Kidney capillary endothelial cell (primary cell): ENCODE measurements around the gene PROX1.

ENCODE experiments used
- DNase-seq: peaks from one replicate; pipeline ENCODE4 v3.0.0-alpha.2; 2018; ENCODE audit warnings: low spot score

PROX1 gene

DNA sequence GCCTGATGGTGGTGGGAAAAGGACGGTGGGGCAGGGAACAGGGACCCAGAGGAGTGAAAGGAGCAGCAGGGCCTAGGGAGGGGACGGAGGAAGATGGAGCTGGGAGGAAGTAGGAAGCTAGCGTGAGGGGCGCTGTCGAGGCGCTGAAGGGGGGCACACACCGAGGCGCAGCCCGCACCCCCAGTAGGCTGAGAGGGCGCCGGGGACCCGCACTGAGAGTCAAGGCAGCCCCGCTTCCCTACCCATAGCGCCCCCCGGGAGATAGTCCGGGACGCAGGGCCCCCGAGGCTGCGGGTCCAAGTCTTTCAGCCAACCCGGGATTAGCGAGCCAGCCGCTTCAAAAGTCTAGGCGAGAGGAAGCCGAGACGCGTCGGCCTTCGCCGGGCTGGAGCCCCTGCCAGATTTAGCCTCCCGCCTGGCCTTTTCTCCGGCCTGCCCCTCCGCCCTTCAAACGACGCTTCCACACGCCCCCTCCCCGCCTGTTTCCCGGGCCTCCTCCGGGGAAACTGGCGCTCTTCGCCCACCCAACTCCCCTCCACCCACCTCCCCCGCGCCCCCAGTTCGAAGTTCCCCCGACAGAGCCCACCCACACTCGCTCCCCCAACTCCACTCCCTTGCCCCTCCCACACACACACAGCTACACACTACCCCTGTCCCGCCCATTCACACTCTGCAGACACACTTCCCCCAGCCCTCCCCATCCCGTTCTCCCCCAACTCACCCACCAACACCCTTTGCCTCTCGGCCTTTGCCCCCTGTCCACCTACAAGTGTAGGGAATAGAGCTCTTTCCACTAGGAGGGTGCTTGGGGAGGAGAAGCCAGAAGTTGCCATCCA lies 7.8 kb upstream of the PROX1 start:
- no peak for DNase-seq

DNA sequence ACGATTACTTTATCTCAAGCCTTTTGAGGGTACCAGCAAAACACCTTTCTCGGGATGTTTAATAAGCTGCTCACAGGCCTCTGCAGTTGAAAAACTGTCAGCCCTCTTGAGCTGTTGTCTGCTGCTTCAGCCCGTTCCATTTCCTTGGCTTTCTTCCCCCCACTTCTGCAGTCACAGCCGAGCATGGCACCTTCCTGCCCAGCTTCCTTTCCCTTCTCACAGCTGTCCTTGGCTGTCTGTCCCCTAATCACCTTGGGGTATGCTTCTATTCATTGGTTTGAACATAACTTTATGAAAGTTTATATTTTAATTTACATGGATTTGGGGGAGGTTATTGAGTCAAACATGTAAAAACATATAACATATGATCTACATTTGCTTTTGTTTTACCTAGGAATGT lies 6.9 kb upstream of the PROX1 start:
- no peak for DNase-seq

DNA sequence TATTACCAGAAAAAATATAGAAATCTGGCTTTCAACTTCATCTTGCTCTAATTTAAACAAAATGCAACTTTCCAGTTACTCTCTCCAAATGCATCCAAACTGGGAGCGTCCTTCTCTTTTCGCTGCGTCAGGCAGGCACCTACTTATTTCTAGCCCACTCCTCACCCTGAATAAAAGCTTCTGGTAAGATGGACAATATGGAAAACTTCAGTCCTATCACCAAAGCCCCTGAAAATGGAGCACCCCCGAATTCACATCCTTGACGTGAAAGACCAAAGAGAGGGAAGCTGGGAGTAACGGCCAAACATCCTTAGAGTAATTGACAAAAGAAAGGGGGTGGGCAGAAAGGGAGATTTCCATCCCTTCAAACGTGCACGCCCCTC lies 5.5 kb upstream of the PROX1 start:
- no peak for DNase-seq

DNA sequence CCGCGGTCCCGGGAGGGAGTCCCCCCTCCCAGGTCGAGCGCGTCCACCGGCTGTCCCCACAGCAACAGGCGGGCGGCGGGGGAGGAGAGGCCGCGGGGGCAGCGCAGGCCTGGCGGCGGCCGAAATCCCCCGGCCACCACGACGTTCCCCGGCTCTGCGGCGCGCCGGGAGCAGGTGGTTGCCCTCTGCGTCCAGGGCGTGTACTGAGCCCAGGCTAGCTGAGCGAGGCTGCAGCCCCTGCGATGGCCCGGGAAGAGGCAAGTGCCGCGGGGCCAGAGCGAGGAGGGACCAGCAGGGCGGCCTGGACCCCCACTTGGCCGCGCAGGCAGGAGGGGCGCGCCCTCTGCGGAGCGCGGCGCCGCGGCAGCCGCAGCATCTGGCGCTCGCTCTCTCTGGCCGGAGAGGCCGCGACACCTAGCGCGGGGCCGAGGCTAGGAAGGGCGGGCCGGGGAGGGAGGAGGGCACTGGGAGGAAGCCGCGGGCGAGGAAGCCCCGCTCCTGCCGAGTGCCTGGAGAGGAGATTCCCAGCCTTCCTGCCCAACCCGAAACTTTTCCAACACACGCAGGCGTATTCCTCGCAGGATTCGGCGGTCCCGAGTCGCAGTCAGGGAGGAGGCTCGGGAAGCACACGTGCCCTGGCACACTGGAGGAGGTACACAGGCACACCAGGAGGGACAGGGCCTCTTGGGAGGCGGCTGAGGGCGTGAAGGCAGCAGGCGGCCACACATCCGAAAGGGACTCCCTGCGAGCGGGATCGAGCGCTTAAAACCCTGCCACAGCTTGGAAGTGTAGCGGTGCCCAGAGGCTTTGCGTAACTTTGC lies 4.9 kb upstream of the PROX1 start:
- DNase-seq = no peak

DNA sequence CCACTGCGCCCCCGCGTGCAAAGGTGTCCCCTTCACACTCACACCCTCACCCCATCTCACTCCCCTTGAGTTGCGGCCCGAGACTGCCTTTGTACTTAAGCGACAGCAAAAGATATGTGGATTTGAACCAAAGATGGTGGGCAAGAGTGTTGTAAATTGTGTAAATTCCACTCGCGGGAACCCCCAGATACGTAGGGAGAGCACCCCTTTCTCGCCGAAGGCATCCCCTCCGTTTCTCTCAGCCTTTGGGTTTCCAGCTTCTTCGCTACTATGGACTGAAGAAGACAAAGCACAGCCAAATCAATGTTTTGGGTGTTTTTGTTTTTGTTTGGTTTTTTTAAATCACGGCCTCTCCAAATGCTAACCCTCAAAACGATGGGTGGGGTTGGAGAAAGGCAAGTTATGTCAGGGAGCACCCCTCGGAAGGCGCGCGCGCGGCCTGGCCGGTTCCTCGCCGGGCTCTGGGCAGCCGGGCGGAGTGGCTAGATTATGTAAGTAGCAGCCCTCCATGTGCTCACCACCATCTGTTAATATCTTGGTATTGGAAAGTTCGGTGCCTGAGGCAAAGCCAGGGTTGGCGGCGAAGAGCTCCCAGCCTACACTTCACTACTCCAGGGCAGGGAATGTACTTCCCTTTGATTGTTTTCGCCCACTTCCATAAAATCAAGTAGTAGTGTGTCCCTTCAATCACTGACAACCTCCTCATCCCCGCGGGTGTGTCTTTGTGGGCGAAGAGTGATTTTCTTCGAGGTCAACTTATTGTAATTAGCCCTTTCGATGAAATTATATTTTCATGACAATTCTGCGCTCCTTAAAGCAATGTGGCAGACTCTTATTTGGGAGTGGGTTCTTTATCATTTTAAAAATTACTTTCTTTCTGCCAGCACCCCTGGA lies 4.0 kb upstream of the PROX1 start:
- peak; percentile 1 for DNase-seq

DNA sequence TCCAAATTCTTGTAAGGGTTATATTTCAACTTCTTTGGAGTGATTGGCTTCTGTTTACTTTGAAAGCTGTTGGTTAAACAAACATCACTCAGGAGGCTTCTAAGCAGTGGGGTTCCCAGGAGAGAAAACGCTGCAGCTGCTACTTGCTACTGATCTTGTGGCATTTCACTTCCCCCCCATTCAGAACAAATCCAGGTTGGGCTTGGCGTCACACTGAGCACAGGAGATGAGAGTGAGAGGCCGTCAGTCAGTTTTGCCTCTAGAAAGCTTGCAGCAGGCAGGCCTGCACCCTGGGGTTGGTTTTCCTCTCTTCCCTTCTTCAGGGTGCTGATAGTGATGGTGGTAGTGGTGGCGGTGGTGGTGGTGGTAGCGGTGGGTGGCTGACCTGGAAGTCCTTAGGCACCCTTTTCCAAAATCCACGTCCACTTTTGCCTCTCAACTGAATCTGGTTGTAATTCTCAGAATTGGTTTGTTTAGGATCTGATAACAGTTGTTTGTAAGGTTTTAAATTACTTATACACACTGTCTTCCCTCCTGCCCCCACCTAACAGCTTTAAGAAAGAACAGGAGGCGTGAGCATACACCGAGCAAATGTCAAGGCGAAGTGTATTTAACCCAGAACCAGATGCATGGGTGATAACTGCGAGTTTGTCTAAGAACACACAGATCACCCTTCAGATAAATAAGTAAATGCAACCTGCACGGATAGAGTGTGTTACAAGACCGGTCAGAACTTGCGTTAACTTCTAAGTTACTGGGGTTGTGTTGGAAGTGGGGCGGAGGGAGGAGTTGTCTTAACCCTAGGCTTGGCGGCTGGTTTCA lies 3.2 kb upstream of the PROX1 start:
- DNase-seq = no peak

DNA sequence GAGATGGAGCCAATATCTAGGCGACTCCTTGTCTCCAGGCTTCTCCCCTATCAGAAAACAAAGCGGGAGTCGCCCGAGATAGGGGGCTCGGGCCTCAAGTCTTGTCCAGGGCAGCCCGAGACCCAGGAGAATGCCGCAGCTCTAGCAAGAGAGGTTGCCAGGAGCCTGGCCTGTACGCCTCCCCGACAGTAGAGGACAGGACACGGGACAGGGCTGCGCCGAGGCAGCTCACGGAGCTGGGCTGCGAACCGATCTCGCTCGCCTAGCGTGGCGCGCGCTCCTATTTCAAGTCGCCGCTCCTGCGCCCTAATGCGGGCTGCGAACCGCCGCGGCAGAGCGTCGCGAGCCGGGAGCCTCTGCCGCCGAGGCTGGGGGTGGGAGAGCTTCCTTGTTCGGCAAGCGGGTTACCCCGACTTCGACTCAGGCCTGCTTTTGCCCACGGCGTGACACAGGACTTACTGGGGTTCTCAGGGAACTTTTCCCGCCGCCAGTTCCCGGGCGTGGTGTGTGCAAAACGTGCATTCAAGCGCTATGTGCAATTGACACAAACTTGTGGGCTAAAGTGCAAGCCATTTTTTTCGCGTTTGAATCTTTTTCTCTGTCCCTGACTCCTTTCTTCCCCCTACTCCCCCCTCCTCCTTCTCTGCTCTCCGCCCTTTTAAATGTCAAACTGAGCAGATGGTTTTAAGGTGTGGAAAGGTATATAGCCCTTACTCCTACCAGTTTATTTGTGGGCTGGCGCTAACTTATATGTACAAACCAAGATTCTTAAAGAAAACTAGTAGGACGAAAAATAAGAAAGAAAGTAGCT lies 2.4 kb upstream of the PROX1 start:
- DNase-seq = no peak

DNA sequence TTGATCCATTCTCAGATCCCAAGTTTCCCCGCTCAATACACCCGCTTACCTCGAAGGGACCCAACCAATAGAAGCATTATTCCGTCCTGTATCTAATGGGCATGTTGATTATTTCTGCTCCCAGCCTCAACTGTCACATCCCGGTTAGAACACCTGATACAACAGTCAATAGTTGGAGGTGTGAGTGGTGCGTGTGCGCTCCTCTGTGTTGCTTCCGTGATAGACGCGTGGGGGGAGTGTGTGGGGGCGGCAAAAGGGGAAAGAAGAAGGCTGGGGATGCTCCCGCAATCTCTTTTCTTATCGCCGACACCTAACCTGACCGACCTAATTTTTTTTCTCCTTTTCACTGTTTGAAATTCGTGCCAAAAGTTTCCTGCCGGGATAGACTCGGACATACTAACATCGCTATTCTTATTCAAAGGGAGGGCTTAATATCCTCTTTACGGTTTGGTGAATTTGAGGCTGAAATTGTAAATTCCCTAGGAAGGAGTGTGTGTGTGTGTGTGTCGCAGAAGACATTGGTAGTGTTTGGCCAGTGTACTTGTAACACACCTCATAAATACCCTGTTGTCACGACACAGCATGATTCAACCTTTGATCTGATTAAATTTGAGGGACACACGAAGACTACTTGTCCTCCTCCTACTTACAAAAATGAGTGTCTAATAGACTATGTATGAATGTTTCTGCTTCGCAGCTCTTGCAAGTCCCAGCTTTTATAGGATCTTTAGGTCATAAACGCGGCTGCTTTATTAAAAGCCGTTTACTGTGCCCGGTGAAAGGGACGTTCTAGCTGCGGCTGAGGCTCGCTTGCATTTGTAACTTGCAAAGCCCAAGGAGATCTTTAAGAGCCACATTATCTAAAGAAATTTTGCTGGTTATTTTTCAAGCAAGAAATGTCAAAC lies 1.5 kb upstream of the PROX1 start:
- peak; percentile 10 for DNase-seq

DNA sequence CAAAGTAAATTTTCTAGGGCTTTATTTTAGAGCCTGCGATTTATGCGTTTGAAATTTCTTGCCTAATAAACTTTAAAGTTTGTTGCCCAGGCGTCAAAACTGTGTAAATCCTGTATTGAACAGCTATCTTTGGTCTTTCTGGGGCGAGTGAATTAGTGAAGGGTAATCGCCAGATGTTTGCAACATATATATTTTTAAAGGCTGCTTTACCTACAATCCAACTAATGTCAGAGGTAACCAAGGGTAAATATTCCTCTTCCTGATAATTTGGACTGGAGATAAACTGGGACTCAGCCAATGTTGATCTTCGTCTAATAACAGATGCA lies 885 bp upstream of the PROX1 start:
- DNase-seq = no peak

DNA sequence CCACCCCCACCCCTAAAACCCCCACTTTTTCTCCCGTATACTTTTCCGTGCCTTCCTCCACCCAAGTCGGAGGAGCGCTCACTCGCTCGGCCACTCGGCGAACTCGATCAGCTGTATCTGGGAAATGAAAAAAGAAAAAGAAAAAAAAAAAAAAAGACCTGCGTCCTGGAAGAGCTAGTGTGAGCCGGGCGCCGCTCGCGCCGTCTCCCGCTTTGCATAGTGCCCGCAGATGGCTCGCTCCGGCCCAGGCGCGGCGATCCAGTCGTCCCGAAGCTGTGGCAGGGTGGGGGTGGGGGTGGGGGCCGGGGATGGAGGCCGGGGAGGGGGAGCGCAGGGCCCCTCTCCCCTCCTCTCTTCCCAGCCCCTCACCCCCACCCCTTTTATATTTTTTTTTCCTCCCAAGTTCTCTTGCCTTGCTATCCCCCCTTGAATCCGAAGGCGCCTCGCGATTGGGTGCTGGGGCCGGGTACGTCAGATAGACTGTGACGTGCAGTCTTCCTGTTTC lies 299 bp upstream of the PROX1 start:
- peak; percentile 7 for DNase-seq

DNA sequence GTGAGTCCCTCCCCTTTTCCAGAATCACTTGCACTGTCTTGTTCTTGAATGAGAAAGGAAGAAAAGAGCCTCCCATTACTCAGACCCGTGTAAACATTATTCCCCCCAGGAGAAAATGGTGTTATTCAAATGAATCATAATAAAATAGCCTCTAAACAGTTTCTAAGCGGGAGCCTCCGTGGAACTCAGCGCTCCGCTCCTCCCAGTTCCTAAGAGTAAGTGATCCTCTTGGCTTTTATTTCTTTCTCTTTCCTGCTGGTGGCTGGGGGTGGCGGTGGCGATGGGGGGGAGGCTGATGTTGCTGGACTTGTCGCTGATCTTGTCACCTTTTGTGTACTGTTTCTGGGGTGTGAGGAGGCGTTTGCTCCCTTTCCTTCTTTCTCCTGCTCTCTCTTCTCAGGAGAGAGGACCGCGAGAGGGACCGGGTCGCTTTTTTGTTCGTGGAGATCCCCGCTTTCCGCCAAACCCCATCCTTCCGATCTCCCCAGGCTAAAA lies 781 bp downstream of the PROX1 start:
- DNase-seq = peak; percentile 1

DNA sequence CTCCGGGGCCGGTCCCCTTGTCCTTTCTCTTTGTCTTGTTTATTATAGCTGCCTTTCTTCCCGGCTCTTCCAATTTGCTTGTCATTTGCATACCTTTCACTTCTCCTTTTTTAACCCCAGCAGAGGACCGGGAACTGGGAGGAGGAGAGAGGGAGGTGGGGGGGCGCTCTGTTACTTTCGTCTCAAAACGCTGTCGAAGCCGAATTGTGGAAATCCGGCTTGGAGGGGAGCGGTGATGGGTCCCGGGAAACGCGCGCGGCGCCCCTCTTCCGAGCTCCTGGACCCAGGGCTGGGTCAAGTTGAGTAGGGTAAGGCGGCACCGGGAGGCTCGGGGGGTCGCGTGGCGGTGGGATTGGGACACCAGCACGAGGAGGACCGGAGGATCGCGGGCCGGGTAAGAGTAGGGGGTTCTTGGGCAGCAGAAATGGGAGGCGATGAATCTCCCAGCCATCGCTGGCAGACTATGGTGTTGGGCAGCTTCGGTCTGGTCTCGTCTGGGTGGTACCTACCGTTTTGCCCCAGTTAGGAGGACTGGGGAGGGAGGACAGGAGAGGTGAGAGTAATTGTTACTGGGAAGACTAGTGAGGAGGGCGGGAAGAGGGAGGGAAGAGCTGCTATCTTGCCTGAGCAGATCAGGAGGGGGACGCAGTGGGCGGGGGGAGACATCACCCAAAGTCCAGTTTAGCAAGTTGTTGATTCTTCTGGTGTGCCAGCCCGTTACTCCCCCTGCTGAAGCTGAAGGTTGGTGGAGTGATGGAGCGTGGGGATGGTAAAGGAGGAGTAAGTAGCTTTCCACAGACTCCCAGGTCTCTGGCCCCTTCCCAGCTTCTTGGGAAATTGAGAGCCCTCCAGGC lies 1.5 kb downstream of the PROX1 start:
- no peak for DNase-seq

DNA sequence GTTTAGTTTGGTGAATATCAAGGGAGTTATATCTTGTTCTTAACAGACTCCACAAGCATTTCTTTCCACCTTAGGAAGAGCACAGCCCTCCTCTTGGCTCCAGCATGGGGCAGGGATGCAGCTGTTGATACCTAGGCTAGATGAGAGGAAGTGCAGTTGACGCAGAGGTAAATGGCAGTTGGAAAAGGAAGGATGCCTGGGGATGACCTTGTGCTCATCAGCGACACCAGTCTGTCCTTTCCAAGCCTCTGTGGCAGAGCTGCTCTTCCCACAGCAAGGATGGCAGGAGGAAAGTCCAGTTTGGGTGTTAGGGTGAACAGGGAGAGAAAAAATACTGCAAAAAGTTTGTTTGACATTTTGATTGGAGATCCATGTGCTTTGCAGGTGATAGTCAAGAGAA lies 6.2 kb downstream of the PROX1 start:
- no peak for DNase-seq

DNA sequence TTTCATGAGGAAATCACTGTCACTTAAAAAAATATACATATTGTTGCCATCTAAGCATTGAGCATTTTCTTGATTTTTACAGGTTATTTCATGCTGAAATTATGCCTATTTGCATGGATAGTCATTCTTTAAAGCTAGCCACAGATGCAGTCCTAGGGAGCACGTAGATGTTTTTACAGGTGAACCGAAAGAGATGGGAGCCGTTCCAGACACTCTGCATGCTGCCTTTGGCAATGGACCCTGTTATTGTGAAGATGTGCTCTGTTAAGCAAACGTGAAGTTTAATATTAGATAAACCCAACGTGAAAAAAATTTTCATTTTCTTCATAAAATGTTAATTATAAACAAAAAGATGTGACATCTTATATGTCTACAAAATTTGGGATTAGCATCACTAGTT lies 7.1 kb downstream of the PROX1 start:
- no peak for DNase-seq

DNA sequence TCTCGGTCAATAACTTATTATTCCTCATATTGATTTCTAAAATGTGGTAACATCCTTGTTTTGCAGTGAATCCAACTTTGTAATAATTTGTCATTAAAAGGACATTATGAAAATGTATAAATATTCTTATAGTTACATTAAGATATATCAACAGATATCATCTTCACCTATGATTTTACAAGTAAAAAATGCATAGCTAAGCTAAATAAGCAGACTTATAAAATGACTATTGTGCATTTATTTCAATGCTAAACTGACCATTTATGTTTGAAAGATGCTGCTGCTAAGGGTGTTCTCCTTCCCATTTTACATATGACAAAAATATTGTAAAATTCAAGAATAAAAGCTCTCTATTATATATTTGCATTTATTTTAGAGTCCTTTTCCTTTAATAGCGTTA lies 7.8 kb downstream of the PROX1 start:
- no peak for DNase-seq

DNA sequence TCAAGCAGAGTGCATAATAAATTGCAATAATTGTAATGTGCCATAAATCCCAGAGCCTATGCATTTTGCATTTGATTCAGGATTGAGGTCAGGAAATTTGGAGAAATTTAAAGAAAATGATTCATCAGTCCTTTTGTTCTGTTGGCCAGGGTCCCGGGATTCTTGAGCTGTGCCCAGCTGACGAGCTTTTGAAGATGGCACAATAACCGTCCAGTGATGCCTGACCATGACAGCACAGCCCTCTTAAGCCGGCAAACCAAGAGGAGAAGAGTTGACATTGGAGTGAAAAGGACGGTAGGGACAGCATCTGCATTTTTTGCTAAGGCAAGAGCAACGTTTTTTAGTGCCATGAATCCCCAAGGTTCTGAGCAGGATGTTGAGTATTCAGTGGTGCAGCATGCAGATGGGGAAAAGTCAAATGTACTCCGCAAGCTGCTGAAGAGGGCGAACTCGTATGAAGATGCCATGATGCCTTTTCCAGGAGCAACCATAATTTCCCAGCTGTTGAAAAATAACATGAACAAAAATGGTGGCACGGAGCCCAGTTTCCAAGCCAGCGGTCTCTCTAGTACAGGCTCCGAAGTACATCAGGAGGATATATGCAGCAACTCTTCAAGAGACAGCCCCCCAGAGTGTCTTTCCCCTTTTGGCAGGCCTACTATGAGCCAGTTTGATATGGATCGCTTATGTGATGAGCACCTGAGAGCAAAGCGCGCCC lies 8.7 kb downstream of the PROX1 start:
- DNase-seq = no peak

DNA sequence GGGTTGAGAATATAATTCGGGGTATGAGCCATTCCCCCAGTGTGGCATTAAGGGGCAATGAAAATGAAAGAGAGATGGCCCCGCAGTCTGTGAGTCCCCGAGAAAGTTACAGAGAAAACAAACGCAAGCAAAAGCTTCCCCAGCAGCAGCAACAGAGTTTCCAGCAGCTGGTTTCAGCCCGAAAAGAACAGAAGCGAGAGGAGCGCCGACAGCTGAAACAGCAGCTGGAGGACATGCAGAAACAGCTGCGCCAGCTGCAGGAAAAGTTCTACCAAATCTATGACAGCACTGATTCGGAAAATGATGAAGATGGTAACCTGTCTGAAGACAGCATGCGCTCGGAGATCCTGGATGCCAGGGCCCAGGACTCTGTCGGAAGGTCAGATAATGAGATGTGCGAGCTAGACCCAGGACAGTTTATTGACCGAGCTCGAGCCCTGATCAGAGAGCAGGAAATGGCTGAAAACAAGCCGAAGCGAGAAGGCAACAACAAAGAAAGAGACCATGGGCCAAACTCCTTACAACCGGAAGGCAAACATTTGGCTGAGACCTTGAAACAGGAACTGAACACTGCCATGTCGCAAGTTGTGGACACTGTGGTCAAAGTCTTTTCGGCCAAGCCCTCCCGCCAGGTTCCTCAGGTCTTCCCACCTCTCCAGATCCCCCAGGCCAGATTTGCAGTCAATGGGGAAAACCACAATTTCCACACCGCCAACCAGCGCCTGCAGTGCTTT lies 9.4 kb downstream of the PROX1 start:
- DNase-seq = no peak
